Measurements from ENCODE around the gene CEP97.

The CEP97 gene

GRCh38 chr3:101816215-101817149 lies 92.1 kb downstream of the CEP97 start:
- no peak for TF ChIP-seq CTCF (IDR thresholded peaks at IDR 0.05; ENCODE audit: extremely low read depth, missing control alignments)
- DNase-seq (ENCODE audit: low spot score) = no peak

- TF ChIP-seq CTCF (IDR thresholded peaks at IDR 0.05; ENCODE audit: extremely low read depth, missing control alignments) = no peak
- DNase-seq (ENCODE audit: low spot score) = no peak
These were observed 93.6 kb downstream of the CEP97 start for GRCh38 chr3:101817992-101818391.

- no peak for TF ChIP-seq CTCF (IDR thresholded peaks at IDR 0.05; ENCODE audit: extremely low read depth, missing control alignments)
- DNase-seq (ENCODE audit: low spot score) = no peak
These were observed 95.3 kb downstream of the CEP97 start for GRCh38 chr3:101819649-101820206.
